ENCODE data around the gene FXYD5. TPM values are rescaled to one million over a fixed set of nuclear protein-coding genes. Genes with fewer than 3 reads are reported as not detected.
"Not testable (repeated sequence)": the region's sequence is repeated elsewhere in the genome, so short reads cannot be mapped to it uniquely, and the experiment has no call there.

FXYD5 gene
- total RNA-seq, 1 experiment from 2014 or later: 209 TPM

DNA sequence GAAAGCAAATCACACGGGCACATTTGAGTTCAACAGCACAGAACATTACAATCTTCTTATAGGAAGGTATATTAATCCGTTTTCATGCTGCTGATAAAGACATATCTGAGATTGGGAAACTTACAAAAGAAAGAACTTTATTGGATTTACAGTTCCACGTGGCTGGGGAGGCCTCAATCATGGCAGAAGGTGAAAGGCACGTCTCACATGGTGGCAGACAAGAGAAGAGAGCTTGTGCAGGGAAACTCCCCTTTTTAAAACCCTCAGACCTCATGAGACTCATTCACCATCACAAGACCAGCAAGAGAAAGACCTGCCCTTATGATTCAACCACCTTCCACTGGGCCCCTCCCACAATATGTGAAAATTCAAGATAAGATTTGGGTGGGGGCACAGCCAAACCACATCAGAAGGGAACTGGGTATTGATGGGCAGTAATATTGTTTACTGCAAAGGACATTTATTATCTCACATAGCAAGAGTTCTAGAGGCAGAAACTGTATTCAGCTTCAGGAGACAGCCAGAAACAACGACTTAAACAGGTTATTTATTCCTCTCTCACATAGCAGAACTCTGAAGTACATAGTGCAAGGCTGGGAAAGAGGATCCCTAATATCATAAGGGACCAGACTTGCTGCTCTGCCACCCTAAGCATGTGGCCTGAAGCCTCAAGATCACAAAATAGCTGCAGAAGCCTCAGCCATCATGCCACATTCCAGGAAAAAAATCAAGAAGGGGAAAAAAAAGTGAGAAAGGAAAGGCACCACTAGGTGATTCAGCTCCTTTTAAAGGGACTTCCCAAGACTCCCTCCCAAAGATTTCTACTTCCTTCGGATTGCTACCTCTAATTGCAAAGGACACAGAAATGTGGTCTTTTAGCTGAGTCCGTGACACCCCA is 23.1 kb downstream of the FXYD5 start:
- no peak for DNase-seq (ENCODE audit: low spot score)

DNA sequence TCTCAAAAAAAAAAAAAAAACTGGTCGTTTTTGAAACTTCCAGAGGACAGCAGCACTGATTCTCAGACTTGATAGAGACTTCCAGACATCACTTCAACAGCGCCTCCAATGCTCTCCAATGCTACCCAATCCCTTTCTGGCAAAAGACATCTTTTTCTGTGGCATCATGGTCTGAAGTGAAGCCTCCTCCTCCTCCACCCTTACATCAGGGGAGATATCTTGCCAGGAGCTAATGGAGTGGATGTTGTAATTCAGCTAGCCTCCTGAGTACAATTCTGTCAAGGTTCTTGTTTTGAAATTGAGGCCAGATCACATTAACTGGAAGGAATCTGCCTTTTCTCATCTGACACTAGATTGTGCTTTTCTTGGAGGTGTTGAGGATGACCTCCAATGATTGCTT is 24.2 kb downstream of the FXYD5 start:
- DNase-seq (ENCODE audit: low spot score): no peak

DNA sequence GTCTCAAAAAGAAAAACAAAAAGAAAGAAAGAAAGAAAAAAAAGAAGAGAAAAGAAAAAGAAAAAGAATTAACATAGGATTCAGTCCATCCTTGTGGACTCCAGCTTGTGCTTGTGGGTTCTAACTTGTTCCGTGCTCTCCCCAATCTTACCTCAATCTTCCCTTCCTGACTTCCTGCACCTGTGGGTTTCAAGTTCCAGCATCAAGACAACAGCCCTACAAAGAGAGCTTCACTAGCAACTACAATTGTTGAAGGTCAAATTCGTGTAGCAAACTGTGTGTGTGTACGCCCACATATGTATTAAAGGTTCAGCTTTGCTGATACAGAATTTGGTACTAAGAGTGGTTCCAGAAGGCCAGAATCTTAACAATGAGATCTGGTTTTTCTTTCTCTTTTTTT is 25.3 kb downstream of the FXYD5 start:
- DNase-seq (ENCODE audit: low spot score): no peak

DNA sequence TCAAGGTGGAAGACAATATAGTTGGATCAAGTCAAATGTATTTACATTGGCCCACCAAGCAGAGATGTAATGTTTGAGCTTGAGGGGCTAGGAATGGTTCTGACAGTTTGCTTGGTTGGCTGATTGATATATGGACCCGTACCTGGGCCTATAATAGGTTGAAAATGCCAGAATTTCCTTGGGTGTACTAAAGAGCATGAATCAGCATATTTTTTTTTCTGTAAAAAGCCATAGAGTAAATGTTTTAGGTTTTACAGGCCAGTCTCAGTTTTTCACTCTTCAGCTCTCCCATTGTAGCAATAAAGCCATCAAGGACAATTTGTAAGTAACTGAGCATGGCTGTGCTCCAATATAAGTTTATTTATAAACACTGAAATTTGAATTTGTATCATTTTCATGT is 26.9 kb downstream of the FXYD5 start:
- no peak for DNase-seq (ENCODE audit: low spot score)

DNA sequence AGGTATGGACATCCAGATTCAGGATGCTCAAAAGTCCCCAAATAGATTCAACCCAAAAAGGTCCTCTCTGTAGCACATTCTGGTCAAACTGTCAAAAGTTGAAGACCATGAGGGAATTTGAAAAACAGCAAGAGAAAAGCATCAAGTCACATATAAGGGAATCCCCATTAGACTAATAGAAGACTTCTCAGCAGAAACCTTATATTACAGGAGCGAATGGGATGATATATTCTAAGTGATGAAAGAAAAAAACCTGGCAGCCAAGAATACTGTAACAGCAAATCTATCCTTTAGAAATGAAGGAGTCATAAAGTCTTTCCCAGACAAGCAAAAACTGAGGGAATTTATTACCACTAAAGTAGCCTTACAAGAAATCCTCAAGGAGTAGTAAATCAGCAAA is 29.7 kb downstream of the FXYD5 start:
- DNase-seq (ENCODE audit: low spot score): no peak

DNA sequence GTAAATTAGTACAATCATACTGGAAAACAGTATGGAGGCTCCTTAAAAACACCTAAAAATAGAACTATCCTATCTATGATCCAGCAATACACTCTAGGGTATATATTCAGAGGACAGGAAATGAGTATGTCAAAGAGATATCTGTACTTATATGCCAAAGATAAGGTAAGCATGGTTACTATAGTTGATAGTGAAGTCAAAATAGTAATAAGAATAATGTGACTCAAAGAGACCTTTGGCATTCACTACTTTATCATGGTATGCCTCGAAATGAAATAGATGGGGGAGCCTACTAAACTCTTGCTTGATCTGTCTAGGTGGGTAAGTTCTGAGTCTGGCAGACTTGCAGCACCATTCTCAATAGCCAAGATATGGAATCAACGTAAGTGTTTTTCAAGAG is 30.3 kb downstream of the FXYD5 start:
- no peak for DNase-seq (ENCODE audit: low spot score)

DNA sequence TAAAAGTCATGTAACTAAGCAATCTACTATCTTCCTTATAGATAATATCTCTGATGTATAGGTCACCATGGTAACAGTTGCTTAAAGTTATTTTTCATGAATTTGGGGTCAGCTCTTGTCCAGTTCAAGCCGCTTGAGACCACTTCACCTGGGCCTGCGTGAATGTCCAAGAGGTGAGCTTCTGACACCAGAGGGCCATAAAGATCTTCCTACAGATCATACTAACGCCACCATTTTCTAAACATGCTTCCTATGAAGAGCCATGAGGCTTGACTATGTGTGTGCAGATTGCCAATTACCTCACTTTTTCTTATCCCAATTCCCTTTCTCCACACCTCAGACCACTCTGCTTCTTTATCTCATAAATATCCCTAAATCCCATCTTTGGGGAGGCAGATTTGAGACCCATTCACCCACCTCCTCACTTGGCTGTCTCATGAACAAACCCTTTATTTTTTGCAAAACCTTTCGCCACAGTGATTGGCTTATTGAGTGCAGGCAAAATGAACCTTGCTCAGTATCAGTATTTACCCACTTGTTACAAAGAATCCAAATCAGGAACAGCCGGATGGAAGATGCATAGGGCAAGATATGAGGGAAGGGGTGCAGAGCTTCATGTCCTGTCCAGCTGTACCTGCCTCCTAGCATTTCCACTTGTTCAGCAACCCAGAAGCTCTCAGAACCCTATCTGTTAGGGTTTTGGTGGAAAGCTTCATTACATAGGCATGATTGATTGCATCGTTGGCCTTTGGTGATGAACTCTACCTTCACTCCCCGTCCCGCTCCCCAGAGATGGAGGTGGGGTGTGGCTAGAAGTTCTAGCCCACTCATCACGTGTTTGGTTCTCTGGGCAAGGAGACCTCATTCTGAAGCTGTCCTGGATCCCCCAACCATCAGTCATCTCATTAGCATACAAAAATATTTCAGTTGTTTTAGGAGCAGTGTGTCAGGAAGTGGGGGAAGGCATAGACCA is 39.8 kb downstream of the FXYD5 start:
- no peak for DNase-seq (ENCODE audit: low spot score)

DNA sequence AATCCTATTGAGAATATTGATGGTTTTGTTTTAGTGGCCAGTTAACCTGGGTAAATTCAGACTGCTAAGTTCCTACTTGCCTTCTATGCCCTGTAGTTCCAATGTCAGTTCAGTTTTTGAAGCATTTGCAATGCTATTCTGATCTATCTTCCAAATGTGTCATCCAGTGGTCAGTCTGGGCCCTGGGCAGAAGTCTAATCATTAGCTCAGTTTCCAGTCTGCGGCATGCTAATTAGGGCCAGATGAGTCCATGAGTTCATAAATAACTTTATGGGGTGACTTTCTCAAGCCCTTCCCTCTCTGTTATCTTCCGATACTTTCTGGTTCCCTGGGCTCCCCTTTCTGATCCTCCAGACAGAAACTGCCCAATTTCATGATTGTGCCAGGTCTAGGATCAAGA is 41.3 kb downstream of the FXYD5 start:
- DNase-seq (ENCODE audit: low spot score): no peak

DNA sequence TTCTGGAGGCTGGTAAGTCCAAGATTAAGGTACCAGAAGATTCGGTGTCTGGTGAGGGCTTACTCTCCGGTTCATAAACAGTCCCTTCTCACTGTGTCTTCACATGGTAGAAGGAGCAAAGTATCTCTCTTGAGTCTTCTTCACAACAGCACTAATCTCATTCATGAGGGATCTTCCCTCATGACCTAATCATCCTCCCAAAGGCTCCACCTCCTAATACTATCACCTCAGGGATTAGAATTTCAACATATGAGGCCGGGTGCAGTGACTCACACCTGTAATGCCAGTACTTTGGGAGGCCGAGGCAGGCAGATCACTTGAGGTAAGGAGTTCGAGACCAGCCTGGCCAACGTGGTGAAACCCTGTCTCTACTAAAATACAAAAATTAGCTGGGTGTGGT is 42.3 kb downstream of the FXYD5 start:
- not testable (repeated sequence) for DNase-seq (ENCODE audit: low spot score)

DNA sequence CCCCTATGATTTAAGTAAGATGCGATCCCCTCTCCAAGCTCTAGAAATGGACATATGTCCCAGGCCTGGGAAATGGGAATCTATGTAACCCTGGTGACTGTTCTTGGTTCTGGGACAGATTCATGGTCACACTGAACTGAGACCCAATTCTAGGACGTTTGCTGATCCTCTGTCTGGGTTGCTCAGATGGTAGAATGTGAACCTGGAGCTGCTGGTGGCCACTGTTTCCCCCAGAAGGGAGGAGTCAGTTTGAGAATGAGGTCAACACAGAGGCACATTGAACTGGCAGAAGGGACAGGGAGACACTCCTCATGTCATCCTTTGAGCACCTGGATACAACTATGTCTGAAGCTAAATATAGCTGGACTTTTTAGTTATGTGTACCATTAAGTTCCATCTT is 44.9 kb downstream of the FXYD5 start:
- DNase-seq (ENCODE audit: low spot score): no peak

DNA sequence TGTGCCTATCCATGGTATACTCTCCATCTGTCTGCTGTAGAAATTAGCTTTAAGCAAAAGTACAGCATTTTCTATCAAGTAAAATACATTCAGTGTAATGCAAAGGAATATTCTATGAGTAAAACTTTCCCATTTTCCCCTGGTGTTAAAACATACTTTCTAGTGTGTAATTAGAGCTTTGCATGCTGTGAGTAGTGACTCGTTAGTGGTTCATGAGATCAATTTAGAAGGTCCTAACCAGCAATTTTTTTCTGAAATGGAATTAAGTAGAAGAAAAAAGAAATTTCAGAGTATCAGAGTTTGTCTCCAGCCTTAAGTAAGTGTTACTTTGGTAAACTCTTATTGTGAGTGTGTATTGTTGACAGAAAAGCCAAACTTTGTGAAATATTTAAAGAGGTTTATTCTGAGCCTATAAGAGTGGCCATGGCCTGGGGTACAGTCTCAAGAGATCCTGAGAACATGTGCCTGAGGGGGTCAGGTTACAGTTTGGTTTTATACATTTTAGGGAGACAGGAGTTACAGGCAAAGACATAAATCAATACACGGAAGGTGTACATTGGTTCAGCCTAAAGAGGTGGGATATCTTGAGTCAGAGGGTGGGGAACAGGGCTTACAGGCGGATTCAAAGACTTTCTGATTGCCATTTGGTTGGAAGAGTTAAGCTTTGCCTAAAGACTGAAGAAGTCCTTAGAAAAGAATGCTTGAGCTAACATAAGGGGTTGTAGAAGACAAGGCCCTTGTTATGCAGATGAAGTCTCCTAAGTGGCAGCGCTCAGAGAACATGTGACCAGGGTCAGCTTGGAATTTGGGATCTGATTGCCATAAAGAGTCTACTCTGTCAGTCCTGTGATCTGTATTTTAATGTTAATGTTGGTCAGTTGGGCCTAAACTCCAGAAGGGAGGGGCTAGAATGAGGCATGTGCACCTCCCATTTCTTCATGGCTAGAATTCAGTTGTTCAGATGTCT is 48.5 kb downstream of the FXYD5 start:
- no peak for DNase-seq (ENCODE audit: low spot score)

DNA sequence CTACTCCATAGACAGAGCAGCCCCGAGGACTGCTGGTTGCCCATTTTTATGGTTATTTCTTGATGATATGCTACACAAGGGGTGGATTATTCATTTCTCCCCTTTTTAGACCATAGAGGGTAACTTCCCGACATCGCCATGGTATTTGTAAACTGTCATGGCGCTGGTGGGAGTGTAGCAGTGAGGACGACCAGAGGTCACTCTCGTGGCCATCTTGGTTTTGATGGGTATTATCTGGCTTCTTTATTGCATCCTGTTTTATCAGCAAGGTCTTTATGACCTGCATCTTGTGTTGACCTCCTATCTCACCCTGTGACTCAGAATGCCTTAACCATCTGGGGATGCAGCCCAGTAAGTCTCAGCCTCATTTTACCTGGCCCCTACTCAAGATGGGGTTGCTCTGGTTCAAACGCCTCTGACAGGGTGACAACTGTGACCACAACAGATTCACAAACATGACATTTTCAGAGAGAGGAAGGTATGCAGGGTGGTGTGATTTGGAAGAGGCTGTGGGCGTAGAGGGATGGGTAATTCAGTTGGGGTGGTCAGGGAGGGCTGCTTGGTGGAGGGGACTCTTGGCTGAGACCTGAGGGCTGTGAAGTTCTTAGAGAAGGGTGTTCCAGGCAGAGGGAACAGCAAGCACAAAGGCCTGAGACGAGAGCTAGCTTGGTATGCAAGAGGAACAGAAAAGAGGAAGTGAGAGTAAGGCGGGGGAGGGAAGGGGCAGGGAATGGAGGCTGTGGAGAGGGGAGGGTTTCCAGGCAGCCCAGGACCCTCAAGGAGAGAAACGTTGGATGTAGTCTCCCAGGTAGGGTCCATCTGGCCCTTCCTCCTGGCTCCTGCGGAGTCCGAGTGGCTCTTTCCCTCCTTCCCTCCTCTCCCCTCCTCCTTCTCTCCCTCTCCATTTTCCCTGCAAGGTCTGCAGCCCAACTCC is 50.5 kb downstream of the FXYD5 start:
- DNase-seq (ENCODE audit: low spot score): no peak

DNA sequence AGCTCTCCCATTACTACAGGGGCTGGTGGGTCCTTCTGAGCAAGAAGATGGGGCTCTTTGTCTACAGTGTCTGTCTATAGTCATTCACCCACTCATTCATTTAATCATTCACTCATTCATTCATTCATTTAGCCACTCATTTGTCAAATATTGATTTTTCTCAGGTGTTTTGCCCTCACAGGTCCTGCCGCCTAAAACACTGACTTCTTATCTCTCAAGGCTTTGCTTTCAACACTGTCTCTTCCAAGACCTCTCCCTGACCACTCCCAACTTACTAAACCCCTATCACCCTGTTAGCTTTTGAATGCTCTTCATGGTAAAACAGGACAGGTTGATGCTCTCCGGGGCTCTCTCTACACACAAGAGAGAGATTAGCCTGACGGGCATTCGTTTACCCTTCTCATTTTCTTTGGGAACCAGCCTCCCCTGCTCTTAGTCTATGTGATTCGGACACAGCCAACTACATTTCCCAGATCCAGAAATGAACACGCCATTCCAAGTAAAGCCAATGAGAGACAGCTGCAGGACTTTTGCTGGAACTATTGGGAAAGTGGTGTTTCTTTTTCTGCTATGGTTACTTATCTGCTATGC is 51.3 kb downstream of the FXYD5 start:
- DNase-seq (ENCODE audit: low spot score): no peak

DNA sequence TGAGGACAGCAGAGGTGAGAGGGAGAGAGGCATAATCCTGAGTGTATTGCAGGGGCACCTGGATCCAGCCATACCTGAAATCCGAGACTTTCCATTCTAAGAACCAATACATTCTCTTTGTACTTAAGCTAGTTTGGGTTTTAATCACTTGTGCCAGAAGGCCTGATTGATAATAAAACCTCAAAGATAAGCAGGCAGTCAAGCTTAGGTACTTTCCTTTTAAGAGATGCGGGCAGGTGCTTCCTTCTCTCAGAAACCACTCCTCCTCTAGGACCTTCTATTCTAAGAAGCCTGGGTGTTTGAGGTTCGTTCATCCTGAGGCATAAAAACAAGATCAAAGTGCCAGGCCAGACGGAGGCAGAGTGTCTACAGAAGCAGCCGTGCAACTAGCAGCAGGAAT is 51.8 kb downstream of the FXYD5 start:
- DNase-seq (ENCODE audit: low spot score): no peak

DNA sequence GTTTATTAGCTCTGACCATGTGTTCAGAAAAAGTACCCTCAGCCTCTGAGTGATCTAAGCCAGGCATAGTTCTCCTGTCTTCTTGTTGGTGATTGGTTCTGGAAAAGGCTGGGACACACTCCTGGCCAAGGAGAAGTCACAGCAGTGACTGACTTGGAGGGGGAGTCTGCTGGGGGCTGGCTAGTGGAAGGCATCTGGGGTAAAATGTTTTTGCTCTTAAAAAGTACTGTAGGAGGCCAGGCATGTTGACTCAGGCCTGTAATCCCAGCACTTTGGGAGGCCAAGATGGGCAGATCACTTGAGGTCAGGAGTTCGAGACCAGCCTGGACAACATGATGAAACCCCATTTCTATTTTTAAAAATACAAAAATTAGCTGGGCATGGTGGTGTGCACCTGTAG is 52.3 kb downstream of the FXYD5 start:
- DNase-seq (ENCODE audit: low spot score): no peak

DNA sequence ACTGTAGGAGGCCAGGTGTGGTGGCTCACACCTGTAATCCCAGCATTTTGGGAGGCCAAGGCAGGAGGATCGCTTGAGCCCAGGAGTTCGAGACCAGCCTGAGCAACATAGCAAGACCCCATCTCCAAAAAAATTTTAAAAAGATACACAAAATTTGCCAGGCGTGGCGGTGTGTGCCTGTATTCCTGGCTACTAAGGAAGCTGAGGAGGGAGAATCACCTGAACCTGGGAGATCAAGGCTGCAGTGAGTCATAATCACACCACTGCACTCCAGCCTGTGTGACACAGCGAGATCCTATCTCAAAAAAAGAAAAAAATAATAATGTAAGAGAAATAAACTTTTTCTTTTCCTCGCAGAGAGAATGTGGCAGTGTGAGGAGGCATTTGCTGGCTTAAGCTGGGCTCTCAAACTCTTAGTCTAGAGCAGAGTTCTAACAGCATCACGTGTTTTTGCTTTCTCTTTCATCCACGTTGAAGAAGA is 52.9 kb downstream of the FXYD5 start:
- no peak for DNase-seq (ENCODE audit: low spot score)

DNA sequence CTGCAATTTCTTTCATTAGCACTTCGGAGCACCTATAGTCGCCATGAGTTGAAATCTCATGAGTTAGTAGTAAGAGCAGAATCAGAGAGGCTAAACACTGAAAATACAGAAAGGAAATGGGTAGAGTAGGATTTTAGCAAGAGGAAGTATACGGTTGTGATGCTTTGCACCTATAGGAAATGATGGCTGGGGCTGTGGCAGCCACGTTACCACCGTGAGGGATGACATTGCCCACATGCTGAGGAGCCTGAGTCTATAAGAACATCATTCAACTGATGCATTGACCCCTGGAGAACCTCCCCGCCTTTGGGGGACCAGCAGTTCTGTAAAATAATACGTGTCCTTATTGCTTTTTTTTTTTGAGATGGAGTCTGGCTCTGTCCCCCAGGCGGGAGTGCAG is 53.6 kb downstream of the FXYD5 start:
- peak; percentile 2 for DNase-seq (ENCODE audit: low spot score)

DNA sequence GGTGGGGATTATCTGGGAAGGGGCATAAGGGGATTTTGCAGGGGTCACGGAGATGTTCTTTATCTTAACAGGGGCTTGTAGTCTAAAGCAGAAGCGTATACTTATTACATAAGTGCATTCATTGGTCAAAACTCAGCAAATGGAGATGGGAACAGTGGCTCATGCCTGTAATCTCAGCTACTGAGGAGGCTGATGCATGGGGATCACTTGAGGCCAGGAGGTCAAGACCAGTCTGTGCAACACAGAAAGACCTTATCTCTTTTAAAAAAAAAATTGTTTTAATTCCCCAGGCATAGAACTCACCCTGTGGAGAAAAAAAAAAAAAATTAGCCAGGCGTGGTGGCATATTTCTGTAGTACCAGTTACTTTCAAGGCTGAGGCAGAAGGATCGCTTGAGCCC is 55.1 kb downstream of the FXYD5 start:
- DNase-seq (ENCODE audit: low spot score): no peak

DNA sequence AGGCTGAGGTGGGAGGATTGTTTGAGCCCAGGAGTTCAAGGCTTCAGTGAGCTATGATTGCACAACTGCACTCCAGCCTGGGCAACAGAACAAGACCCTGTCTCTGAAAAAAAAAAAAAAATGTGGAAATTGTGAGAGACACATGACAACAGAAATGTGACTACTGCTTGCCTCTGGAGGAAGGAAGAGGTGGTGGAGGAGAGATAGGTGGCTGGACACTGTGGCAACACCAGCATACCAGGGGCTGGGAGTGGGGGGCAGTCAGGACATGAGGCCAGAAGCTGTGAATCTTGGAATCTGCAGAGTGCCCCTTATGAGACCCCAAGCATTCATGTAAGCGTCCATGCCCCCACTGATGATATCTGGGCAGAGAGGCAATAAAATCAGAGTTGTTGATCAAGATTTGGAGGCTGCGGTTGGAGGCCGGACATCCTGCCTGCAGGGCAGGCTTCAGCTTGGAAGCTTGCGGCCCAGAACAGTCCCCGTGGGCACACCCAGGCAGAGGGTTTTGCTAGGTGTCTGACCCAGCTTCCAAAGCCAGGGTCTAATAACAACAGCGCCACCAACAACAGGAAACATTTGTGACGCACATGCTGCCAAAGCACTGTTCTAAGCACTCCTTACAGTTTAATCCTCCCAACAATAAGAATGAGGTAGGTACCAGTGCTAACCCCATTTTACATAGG is 57.2 kb downstream of the FXYD5 start:
- DNase-seq (ENCODE audit: low spot score): no peak

Data from H4 (cell line).